HCT116 (cell line): Measurements from ENCODE around the gene RAB5IF. TPM values are rescaled to one million over a fixed set of nuclear protein-coding genes. Genes with fewer than 3 reads are reported as not detected.

Source experiments
- ATAC-seq: fragments of 200-7000 bp; cut with Tn5 transposase; 2 replicates; pipeline ENCODE4 v1.9.1; 2020; ENCODE audit warnings: mild to moderate bottlenecking, moderate library complexity
- BruUV-seq: library from RNA; stranded (reverse); fragments of 400-500 nt; replicated peaks from 2 replicates; lab custom pipeline; 2021; lab: Mats Ljungman, UMichigan
- CTCF ChIA-PET: fragments of 300-600 bp; sonication (Branson Sonifier 250); formaldehyde crosslinking; loops from one replicate; lab custom pipeline; 2021; ENCODE audit warnings: antibody characterized with exemption; lab: Charles Lee
- POLR2A ChIA-PET: fragments of 300-600, 350-600 bp; sonication (Branson Sonifier 250); formaldehyde crosslinking; loops from one replicate; lab custom pipeline; 2021; ENCODE audit warnings: antibody characterized with exemption; lab: Charles Lee
- RAD21 ChIA-PET, 2 experiments: fragments of 300-600 bp; sonication (Branson Sonifier 250); formaldehyde crosslinking; loops; one replicate each; lab custom pipeline; 2023; ENCODE audit warnings: low total read pairs in 2 of 2; ENCODE audit not compliant: uncharacterized antibody in 2 of 2, unreplicated experiment in 2 of 2, low non-redundant PET in 1 of 2; lab: Charles Lee
- DNase-seq: peaks from one replicate; pipeline ENCODE4 v3.0.0-alpha.2; 2010; ENCODE audit warnings: low read depth, low spot score
- H2AFZ ChIP-seq: fragments of 200-600 bp; shearing (Covaris generic), sonication (generic); 2 replicates; pipeline ENCODE4 v1.6.1; 2017; ENCODE audit warnings: low read depth, mixed run types, mixed read lengths, antibody characterized with exemption, low read length; ENCODE audit not compliant: poor library complexity, severe bottlenecking
- H3K27ac ChIP-seq: 2 replicates; pipeline ENCODE4 v1.5.1; 2012; ENCODE audit warnings: low read depth, low read length
- H3K27me3 ChIP-seq: fragments of 200-600 bp; sonication (generic); 2 replicates; pipeline ENCODE4 v1.6.1; 2016; ENCODE audit warnings: mixed run types, low read length, mixed read lengths; ENCODE audit not compliant: insufficient read depth
- H3K36me3 ChIP-seq, 2 experiments: fragments of 200-500 bp in 1 of 2; fragments of 200-600 bp in 1 of 2; sonication (Bioruptor generic) in 1 of 2; sonication (generic) in 1 of 2; 2 replicates each; pipeline versions ENCODE4 v1.5.1 to v1.6.1; 2014 to 2016; ENCODE audit warnings: low read length in 2 of 2, inconsistent platforms in 1 of 2, mixed read lengths in 1 of 2, mixed run types in 1 of 2; ENCODE audit not compliant: insufficient read depth in 2 of 2, control insufficient read depth in 1 of 2
- H3K4me1 ChIP-seq, 2 experiments: fragments of 200-600 bp in 1 of 2; sonication (generic) in 1 of 2; 2 replicates each; pipeline versions ENCODE4 v1.5.1 to v1.6.1; 2012 to 2017; ENCODE audit warnings: low read length in 2 of 2, inconsistent platforms in 1 of 2, mild to moderate bottlenecking in 1 of 2, mixed read lengths in 1 of 2, mixed run types in 1 of 2, moderate library complexity in 1 of 2; ENCODE audit not compliant: insufficient read depth in 2 of 2, control insufficient read depth in 1 of 2
- H3K4me2 ChIP-seq: fragments of 200-600 bp; sonication (generic); 2 replicates; pipeline ENCODE4 v1.6.1; 2017; ENCODE audit warnings: mixed run types, low read length, mixed read lengths
- H3K4me3 ChIP-seq, 2 experiments: fragments of 200-600 bp in 1 of 2; sonication (generic) in 1 of 2; replicated peaks in 1 of 2; 2 replicates each; pipeline ENCODE4 v1.5.1; 2011 to 2016; ENCODE audit warnings: low read length in 2 of 2, control low read depth in 1 of 2, low read depth in 1 of 2, mild to moderate bottlenecking in 1 of 2, mixed read lengths in 1 of 2, mixed run types in 1 of 2
- H3K79me2 ChIP-seq: fragments of 200-600 bp; sonication (generic); 2 replicates; pipeline ENCODE4 v1.6.1; 2017; ENCODE audit warnings: mild to moderate bottlenecking, mixed run types, low read length, moderate library complexity, mixed read lengths; ENCODE audit not compliant: insufficient read depth
- H3K9ac ChIP-seq: fragments of 200-600 bp; sonication (generic); 2 replicates; pipeline ENCODE4 v1.6.1; 2016; ENCODE audit warnings: low read length, mixed read lengths
- H3K9me2 ChIP-seq: fragments of 200-600 bp; sonication (generic), shearing (Covaris generic); 2 replicates; pipeline ENCODE4 v1.6.1; 2017; ENCODE audit warnings: mixed run types, mild to moderate bottlenecking, moderate library complexity; ENCODE audit not compliant: insufficient read depth
- H3K9me3 ChIP-seq, 2 experiments: fragments of 200-500 bp in 1 of 2; fragments of 200-600 bp in 1 of 2; sonication (Bioruptor generic) in 1 of 2; sonication (generic) in 1 of 2; 2 replicates each; pipeline ENCODE4 v1.6.1; 2014 to 2017; ENCODE audit warnings: low read length in 2 of 2, mixed read lengths in 2 of 2, inconsistent platforms in 1 of 2, low read depth in 1 of 2, mild to moderate bottlenecking in 1 of 2, mixed run types in 1 of 2, moderate library complexity in 1 of 2; ENCODE audit not compliant: control insufficient read depth in 1 of 2, insufficient read depth in 1 of 2
- H4K20me1 ChIP-seq: fragments of 200-600 bp; sonication (generic), shearing (Covaris generic); 2 replicates; pipeline ENCODE4 v1.6.1; 2017; ENCODE audit warnings: mixed run types, mild to moderate bottlenecking, moderate library complexity; ENCODE audit not compliant: insufficient read depth
- ATF3 ChIP-seq: IDR thresholded peaks from 2 replicates; pipeline ENCODE4 v1.6.1; 2012
- CEBPB ChIP-seq: IDR thresholded peaks from 2 replicates; pipeline ENCODE4 v1.6.1; 2012; ENCODE audit warnings: low read depth
- EGR1 ChIP-seq: IDR thresholded peaks from 2 replicates; pipeline ENCODE4 v1.6.1; 2012; ENCODE audit warnings: low read depth
- EZH2 ChIP-seq: fragments of 200-600 bp; sonication (generic); IDR thresholded peaks from 2 replicates; pipeline ENCODE4 v1.6.1; 2017; ENCODE audit warnings: antibody characterized with exemption, mixed run types
- JUND ChIP-seq: IDR thresholded peaks from 2 replicates; pipeline ENCODE4 v1.6.1; 2012
- POLR2A ChIP-seq: IDR thresholded peaks from 2 replicates; pipeline ENCODE4 v1.7.0; 2011; ENCODE audit warnings: borderline replicate concordance; ENCODE audit not compliant: insufficient read depth, insufficient read length; ENCODE audit errors: extremely low read depth
- SIN3A ChIP-seq: IDR thresholded peaks from 2 replicates; pipeline ENCODE4 v1.6.1; 2012; ENCODE audit warnings: low read depth
- ZNF274 ChIP-seq: fragments of 200-500 bp; sonication (Bioruptor generic); IDR thresholded peaks from 2 replicates; pipeline ENCODE4 v1.6.1; 2014; ENCODE audit warnings: mild to moderate bottlenecking, low read depth, low read length, inconsistent platforms
- intact Hi-C: fragments of 100-400 bp; cut with micrococcal nuclease; formaldehyde crosslinking; loops from 2 replicates; pipeline ENCODE4 v1.10.0; 2022
- total RNA-seq: library from RNA; stranded (reverse); gene quantifications from one replicate; pipeline ENCODE4 v1.2.1, GENCODE V29; 2021; ENCODE audit not compliant: unreplicated experiment

The RAB5IF gene
- total RNA-seq, 1 experiment from 2014 or later = 82.9 TPM

DNA sequence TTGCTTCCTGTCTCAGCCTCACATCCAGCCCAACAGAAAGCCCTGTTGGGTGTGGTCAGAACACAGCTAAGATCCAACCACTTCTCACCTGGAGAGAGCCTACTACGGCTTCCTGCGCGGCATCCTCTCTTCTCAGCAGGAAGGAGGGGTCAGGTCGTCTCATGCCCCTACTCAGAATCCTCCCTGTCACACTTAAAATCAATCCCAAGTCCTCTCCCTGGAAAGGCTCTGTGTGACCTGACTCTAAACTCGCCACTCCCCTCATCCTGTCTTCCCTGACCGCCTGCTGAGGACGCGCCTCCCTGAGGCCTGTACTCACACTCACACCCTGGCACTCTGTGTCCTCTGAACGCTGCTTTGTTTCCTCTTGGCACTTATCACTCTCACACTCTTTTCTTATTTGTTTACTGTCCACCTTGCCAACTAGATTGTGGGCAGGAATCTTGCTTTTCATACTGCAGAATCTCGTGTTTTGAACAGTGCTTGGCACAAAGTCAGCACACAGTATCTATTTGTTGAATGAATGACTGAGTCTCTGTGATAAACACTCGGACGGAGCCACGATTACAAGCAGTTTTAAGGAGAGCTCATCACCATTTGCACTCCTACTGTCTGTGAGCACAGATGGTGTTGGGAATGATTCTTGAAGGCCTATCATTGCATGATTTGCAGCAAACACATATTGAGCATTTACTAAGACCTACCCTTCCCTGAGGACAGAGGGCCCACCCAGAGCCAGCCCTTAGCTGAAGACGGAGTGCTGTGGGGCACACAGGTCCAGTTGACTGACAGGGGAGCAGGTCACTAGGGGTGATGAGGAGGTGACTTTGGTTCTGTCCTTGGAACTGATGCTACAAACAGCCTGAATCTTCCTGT is 18.7 kb downstream of the RAB5IF start:
- H4K20me1 ChIP-seq = no peaks in the 10 kb centered on the region
- ChIA-PET RAD21 (no interaction called here), CTCF (interaction anchor here (1.5 kb wide), 2 partner anchors 11 to 19 kb away, joined by 3 read pairs; partner anchors contain the start of gene RAB5IF)
- H3K79me2 ChIP-seq = no peaks in the 10 kb centered on the region
- intact Hi-C loops = no loop called here
- no peak overlapping the region for H2AFZ ChIP-seq
- H3K9me3 ChIP-seq = no peaks in the 10 kb centered on the region
- TF ChIP-seq EZH2 = no peak
- TF ChIP-seq EGR1 = no peak
- TF ChIP-seq CEBPB = no peak
- TF ChIP-seq, all 23 proteins: peak for 0
- no peaks in the 10 kb centered on the region for H3K27me3 ChIP-seq
- DNase-seq (no peak), ATAC-seq (no peak)
- no peaks in the 10 kb centered on the region for H3K36me3 ChIP-seq
- BruUV-seq = no TSS peak
- no peaks in the 10 kb centered on the region for H3K9me2 ChIP-seq
- POLR2A ChIA-PET = no interaction called here
- H3K4me1 ChIP-seq = peaks cover 2 to 7% of the 10 kb centered on the region in 2 experiments; a peak in 1 of 4 replicates
- no peak overlapping the region for H3K9ac ChIP-seq
- H3K4me2 ChIP-seq = no peak overlapping the region
- H3K27ac ChIP-seq = no peak overlapping the region
- no peak overlapping the region for H3K4me3 ChIP-seq

GRCh38 chr20:36624944-36625324 is 19.4 kb downstream of the RAB5IF start:
- TF ChIP-seq POLR2A (no peak), ATF3 (no peak), ZNF274 (no peak), JUND (no peak), SIN3A (no peak)
- Histone ChIP-seq H3K27ac (no peak overlapping the region), H4K20me1 (no peaks in the 10 kb centered on the region), H3K9me3 (no peaks in the 10 kb centered on the region), H3K4me2 (no peak overlapping the region), H2AFZ (no peak overlapping the region), H3K9ac (no peak overlapping the region), H3K79me2 (no peaks in the 10 kb centered on the region), H3K4me1 (peaks cover 2 to 7% of the 10 kb centered on the region in 2 experiments; a peak in 1 of 4 replicates), H3K9me2 (no peaks in the 10 kb centered on the region), H3K27me3 (no peaks in the 10 kb centered on the region), H3K4me3 (no peak overlapping the region), H3K36me3 (no peaks in the 10 kb centered on the region)
- no TSS peak for BruUV-seq
- intact Hi-C loops = no loop called here
- ChIA-PET CTCF (interaction anchor here (1.5 kb wide), 2 partner anchors 12 to 19 kb away, joined by 3 read pairs; partner anchors contain the start of gene RAB5IF), POLR2A (no interaction called here), RAD21 (no interaction called here)
- DNase-seq (no peak), ATAC-seq (no peak)
